Endothelial cell of umbilical vein (primary cell): ENCODE measurements around the gene C17orf107. TPM values are rescaled to one million over a fixed set of nuclear protein-coding genes. Genes with fewer than 3 reads are reported as not detected.

Experiments used
- BruUV-seq: library from RNA; stranded (reverse); fragments of 400-500 nt; replicated peaks from 2 replicates; lab custom pipeline; 2021; lab: Mats Ljungman, UMichigan
- CTCF ChIA-PET: fragments of 300-600, 350-600 bp; sonication (Branson Sonifier 250); formaldehyde crosslinking; loops from one replicate; lab custom pipeline; 2021; ENCODE audit warnings: antibody characterized with exemption, inconsistent platforms; lab: Charles Lee
- POLR2A ChIA-PET: fragments of 300-600, 350-600 bp; sonication (Branson Sonifier 250); formaldehyde crosslinking; loops from one replicate; lab custom pipeline; 2021; ENCODE audit warnings: antibody characterized with exemption, inconsistent platforms; lab: Charles Lee
- DNase-seq: peaks from one replicate; pipeline ENCODE4 v3.0.0-alpha.2; 2011; ENCODE audit warnings: low read depth, low spot score
- FAIRE-seq: peaks from 2 replicates; lab custom pipeline; 2011; peaks lifted over from hg19 to GRCh38; lab: Jason Lieb, UNC
- H2AFZ ChIP-seq: 2 replicates; pipeline ENCODE4 v1.6.0; 2012; ENCODE audit warnings: low read depth, low read length, control low read depth, inconsistent platforms
- H3K27ac ChIP-seq: 2 replicates; pipeline ENCODE4 v1.5.1; 2011; ENCODE audit warnings: low read depth, mild to moderate bottlenecking, control low read depth, low read length, moderate library complexity; ENCODE audit not compliant: insufficient read depth
- H3K27me3 ChIP-seq, 2 experiments: 2 replicates each; pipeline versions ENCODE4 v1.6.0 to v1.6.1; 2011; ENCODE audit warnings: low read length in 2 of 2, mixed read lengths in 1 of 2; ENCODE audit not compliant: control insufficient read depth in 2 of 2, insufficient read depth in 2 of 2
- H3K36me3 ChIP-seq, 2 experiments: 2 replicates in 1 of 2; 3 replicates in 1 of 2; pipeline ENCODE4 v1.5.1; 2011; ENCODE audit warnings: low read length in 2 of 2, mild to moderate bottlenecking in 1 of 2, moderate library complexity in 1 of 2; ENCODE audit not compliant: control insufficient read depth in 2 of 2, insufficient read depth in 2 of 2; ENCODE audit errors: extremely low read depth in 1 of 2
- H3K4me1 ChIP-seq: 3 replicates; pipeline ENCODE4 v1.5.1; 2011; ENCODE audit warnings: mild to moderate bottlenecking, low read length; ENCODE audit not compliant: control insufficient read depth, insufficient read depth; ENCODE audit errors: extremely low read depth
- H3K4me2 ChIP-seq: 2 replicates; pipeline ENCODE4 v1.6.1; 2011; ENCODE audit warnings: low read length, control low read depth, mixed read lengths; ENCODE audit not compliant: insufficient read depth
- H3K4me3 ChIP-seq, 3 experiments: fragments of 200-600 bp in 1 of 3; sonication (generic), shearing (Covaris generic) in 1 of 3; replicated peaks in 1 of 3; 2 replicates each; pipeline ENCODE4 v1.5.1; 2011 to 2016; ENCODE audit warnings: control low read depth in 3 of 3, low read length in 3 of 3, mild to moderate bottlenecking in 2 of 3, inconsistent platforms in 1 of 3, low read depth in 1 of 3, moderate library complexity in 1 of 3; ENCODE audit not compliant: insufficient read depth in 1 of 3
- H3K79me2 ChIP-seq: 2 replicates; pipeline ENCODE4 v1.6.0; 2012; ENCODE audit warnings: low read length, inconsistent platforms; ENCODE audit not compliant: control insufficient read depth, insufficient read depth
- H3K9ac ChIP-seq: replicated peaks from 2 replicates; pipeline ENCODE3; 2011; ENCODE audit warnings: low read length, control low read depth; ENCODE audit not compliant: insufficient read depth; ENCODE audit errors: extremely low read depth
- H3K9me1 ChIP-seq: replicated peaks from 3 replicates; pipeline ENCODE4 v1.6.0; 2011; ENCODE audit warnings: mild to moderate bottlenecking, low read length; ENCODE audit not compliant: control insufficient read depth, insufficient read depth; ENCODE audit errors: extremely low read depth
- H3K9me3 ChIP-seq: replicated peaks from 2 replicates; pipeline ENCODE4 v1.5.1; 2012; ENCODE audit warnings: low read length, inconsistent platforms; ENCODE audit not compliant: control insufficient read depth, insufficient read depth
- H4K20me1 ChIP-seq: replicated peaks from 2 replicates; pipeline ENCODE3; 2011; ENCODE audit warnings: mild to moderate bottlenecking, low read length; ENCODE audit not compliant: control insufficient read depth, insufficient read depth; ENCODE audit errors: extremely low read depth
- CTCF ChIP-seq, 2 donors: IDR thresholded peaks; 1 replicate in 1 of 2; 2 replicates in 1 of 2; pipeline ENCODE4 v1.5.1; 2011; ENCODE audit warnings: low read length in 2 of 2, mild to moderate bottlenecking in 2 of 2, moderate library complexity in 2 of 2, control low read depth in 1 of 2, inconsistent platforms in 1 of 2, low read depth in 1 of 2; ENCODE audit not compliant: insufficient read depth in 1 of 2; ENCODE audit errors: extremely low read depth in 1 of 2
- EZH2 ChIP-seq: IDR thresholded peaks from 2 replicates; pipeline ENCODE4 v1.6.1; 2012; ENCODE audit warnings: borderline replicate concordance, low read depth, mild to moderate bottlenecking, moderate library complexity, low read length, inconsistent platforms; ENCODE audit not compliant: severe bottlenecking
- FOS ChIP-seq: IDR thresholded peaks from 2 replicates; pipeline ENCODE4 v1.6.1; 2011; ENCODE audit warnings: mild to moderate bottlenecking, low read length, moderate library complexity, borderline replicate concordance; ENCODE audit not compliant: insufficient read depth
- GATA2 ChIP-seq: IDR thresholded peaks from 2 replicates; pipeline ENCODE4 v1.7.0; 2011; ENCODE audit warnings: low read depth, mild to moderate bottlenecking, moderate library complexity, mixed read lengths, low read length; ENCODE audit not compliant: insufficient read length, insufficient read depth
- JUN ChIP-seq: IDR thresholded peaks from 2 replicates; pipeline ENCODE4 v1.6.1; 2011; ENCODE audit warnings: borderline replicate concordance, low read depth; ENCODE audit not compliant: insufficient read length, insufficient read depth
- MAX ChIP-seq: IDR thresholded peaks from 2 replicates; pipeline ENCODE4 v1.6.1; 2011; ENCODE audit not compliant: insufficient read depth, insufficient read length
- MYC ChIP-seq: IDR thresholded peaks from one replicate; pipeline ENCODE4 v1.6.1; 2011; ENCODE audit warnings: mild to moderate bottlenecking, low read depth, low read length
- POLR2A ChIP-seq: IDR thresholded peaks from 2 replicates; pipeline ENCODE4 v1.6.1; 2012; ENCODE audit warnings: low read depth, mild to moderate bottlenecking, control low read depth, low read length
- POLR2AphosphoS5 ChIP-seq: IDR thresholded peaks from 2 replicates; pipeline ENCODE4 v1.6.1; 2012; ENCODE audit warnings: low read depth, mild to moderate bottlenecking, control low read depth, low read length, moderate library complexity; ENCODE audit not compliant: insufficient read depth
- dilution Hi-C: fragments of 300-500 bp; cut with MboI; formaldehyde crosslinking; loops from one replicate; pipeline ENCODE4 v1.15.0; 2019; ENCODE audit warnings: low sequenced_read_pairs; ENCODE audit not compliant: extremely low pct_ligation_motif_present
- intact Hi-C: fragments of 100-400 bp; cut with micrococcal nuclease; formaldehyde crosslinking; loops from one replicate; pipeline ENCODE4 v1.10.0; 2022
- polyA plus RNA-seq, 4 experiments: library from polyadenylated mRNA; depleted of rRNA in 3 of 4; stranded (reverse) in 3 of 4; unstranded in 1 of 4; fragments of >200 nt; gene quantifications; 2 replicates each; pipeline versions ENCODE4 v1.2.1 to v1.2.3, GENCODE V29; 2011 to 2012; ENCODE audit warnings: missing spikeins in 1 of 4
- total RNA-seq: library from RNA; stranded (reverse); gene quantifications from 2 replicates; pipeline ENCODE4 v1.2.3, GENCODE V29; 2021

Gene C17orf107
- total and polyA plus RNA-seq, 2 donors (not counting 3 experiments of a cell fraction or from before 2014, with no cell fraction given) = 0.68 to 1.0 TPM

DNA sequence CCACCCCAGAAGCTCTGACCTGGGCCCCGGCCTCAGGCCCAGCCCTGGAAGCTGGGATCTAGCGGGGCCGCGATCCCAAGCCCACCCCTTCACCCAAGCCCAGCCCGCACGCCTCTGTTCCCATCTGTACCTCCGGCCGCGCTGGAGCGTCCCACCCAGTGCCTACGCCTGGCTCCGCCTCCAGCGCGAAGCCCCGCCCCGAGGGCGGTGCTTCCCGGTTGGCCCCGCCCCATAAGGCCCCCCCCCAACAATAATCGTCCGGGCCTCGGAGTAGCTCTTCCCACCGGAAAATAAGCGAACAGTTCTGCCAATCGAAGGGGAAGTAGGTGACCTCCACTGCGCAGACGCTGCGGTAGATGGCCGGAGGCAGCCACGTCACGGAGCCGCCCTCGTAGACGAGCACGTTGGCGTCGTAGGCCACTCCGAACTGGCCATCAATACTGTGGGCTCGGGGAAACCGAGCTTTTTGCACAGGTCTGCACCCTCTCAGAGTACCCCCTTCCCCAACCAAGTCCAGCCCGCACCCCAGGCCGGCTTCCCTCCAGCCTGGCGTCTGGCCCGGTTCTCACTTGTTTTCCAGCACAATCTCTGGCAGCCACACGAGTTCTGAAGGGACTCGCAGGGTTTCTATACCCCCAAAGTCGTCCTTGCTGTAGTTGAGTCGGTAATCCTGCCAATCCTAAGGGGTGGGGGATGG is 2.5 kb downstream of the C17orf107 start:
- Histone ChIP-seq H3K36me3 (peaks cover 0 to 5% of the 10 kb centered on the region in 2 experiments), H4K20me1 (no peaks in the 10 kb centered on the region), H3K4me3 (peak overlapping the region in 1 of 3 experiments; percentile 8), H3K9me3 (no peaks in the 10 kb centered on the region), H3K4me1 (peaks cover 10% of the 10 kb centered on the region), H3K27ac (peak overlapping the region; percentile 23), H3K9ac (peak overlapping the region; percentile 26), H3K9me1 (no peaks in the 10 kb centered on the region), H2AFZ (peak overlapping the region; percentile 31), H3K79me2 (no peaks in the 10 kb centered on the region), H3K4me2 (peak overlapping the region; percentile 35), H3K27me3 (no peaks in the 10 kb centered on the region)
- TF ChIP-seq POLR2AphosphoS5 (no peak), GATA2 (no peak), MYC (no peak), FOS (no peak), MAX (no peak), EZH2 (no peak), JUN (no peak), POLR2A (no peak), CTCF (IDR thresholded peaks at IDR 0.05; ENCODE audit: extremely low read depth in 1 of 2, insufficient read depth in 1 of 2, low read depth in 1 of 2, low read length in 2 of 2) (no peak)
- POLR2A ChIA-PET = interaction anchor here (0.6 to 1.3 kb wide), 2 partner anchors 66 to 192 kb away, joined by 3 to 6 read pairs; partner anchors contain the start of genes ARRB2 and SPAG7
- intact Hi-C loops = loop anchor here (5.0 kb wide), 2 partner anchors 114 to 169 kb away; partner anchors contain the start of genes GLTPD2, MED11 and VMO1
- DNase-seq (peak; percentile 57), FAIRE-seq (peak; percentile 71)
- dilution Hi-C loops = no loop called here
- CTCF ChIA-PET = interaction anchor here (1.0 to 6.9 kb wide), 9 partner anchors 23 to 193 kb away, joined by 3 to 70 read pairs (median 4); partner anchors contain the start of genes ARRB2, GLTPD2, PFN1 and PSMB6
- BruUV-seq = no TSS peak
